ENCODE data around the gene KLHDC8B. TPM values are rescaled to one million over a fixed set of nuclear protein-coding genes. Genes with fewer than 3 reads are reported as not detected.

KLHDC8B gene
- total RNA-seq, 1 experiment from 2014 or later, result 13.5 TPM

- Histone ChIP-seq H3K18ac (ENCODE audit: insufficient read length, low read depth, low read length) (no peak overlapping the region), H3K23ac (ENCODE audit: insufficient read length, low read depth, low read length) (no peak overlapping the region), H3K79me1 (ENCODE audit: insufficient read depth, low read depth, low read length, poor library complexity, severe bottlenecking) (no peaks in the 10 kb centered on the region), H3K79me2 (ENCODE audit: insufficient read depth, low read length) (no peaks in the 10 kb centered on the region), H3K4ac (ENCODE audit: low read depth, low read length) (no peak overlapping the region), H3K14ac (ENCODE audit: insufficient read depth, low read length) (no peak overlapping the region), H2BK20ac (ENCODE audit: low read depth, low read length, poor library complexity, severe bottlenecking) (no peak overlapping the region), H3K23me2 (ENCODE audit: insufficient read length, low read depth, low read length, poor library complexity, severe bottlenecking) (peaks cover under 1% of the 10 kb centered on the region), H2BK120ac (ENCODE audit: low read depth, low read length, poor library complexity, severe bottlenecking) (no peak overlapping the region), H2BK5ac (ENCODE audit: insufficient read length, low read length) (no peak overlapping the region), H3K9ac (ENCODE audit: extremely low read depth, insufficient read length, low read length) (no peak overlapping the region), H3K27me3 (ENCODE audit: insufficient read depth, low read length) (no peaks in the 10 kb centered on the region), H3K9me3 (ENCODE audit: control insufficient read depth, low read depth, low read length) (no peaks in the 10 kb centered on the region), H4K20me1 (ENCODE audit: control insufficient read depth, insufficient read depth, insufficient read length) (peaks cover 2% of the 10 kb centered on the region), H2BK15ac (ENCODE audit: low read depth, low read length) (no peak overlapping the region), H2BK12ac (ENCODE audit: insufficient read length, low read depth, low read length) (no peak overlapping the region), H2AK5ac (ENCODE audit: insufficient read length, low read length) (no peak overlapping the region), H3T11ph (ENCODE audit: low read length) (no peak overlapping the region), H3K4me1 (ENCODE audit: insufficient read depth, low read length) (no peaks in the 10 kb centered on the region), H4K91ac (ENCODE audit: insufficient read length, low read depth, low read length) (no peak overlapping the region), H4K5ac (ENCODE audit: insufficient read length, low read depth, low read length) (no peak overlapping the region), H3K56ac (ENCODE audit: insufficient read length, low read depth, low read length) (no peak overlapping the region), H4K8ac (replicated peaks; ENCODE audit: insufficient read length, low read depth, low read length) (no peak overlapping the region), H3K27ac (ENCODE audit: insufficient read length, low read depth, low read length) (no peak overlapping the region), H2AFZ (ENCODE audit: low read length) (no peak overlapping the region), H3K4me2 (ENCODE audit: insufficient read depth, insufficient read length, low read length) (no peak overlapping the region)
- TF ChIP-seq CTCF (conservative IDR thresholded peaks at IDR 0.05), result peak; percentile 30; the same call in 2 of the 3 replicates
- WGBS (ENCODE audit: extremely low coverage, insufficient read length, low lambda C conversion rate), result no CpG with 5 or more reads among the region's 14 CpGs
- no peak for DNase-seq
- Mint-ChIP-seq H3K4me1 (no peaks in the 10 kb centered on the region; a peak in 1 of 4 replicates), H3K4me3 (no peak overlapping the region; a peak in 1 of 5 replicates), H3K9me3 (no peaks in the 10 kb centered on the region), H3K36me3 (ENCODE audit: insufficient read depth in 1 of 3, low read depth in 3 of 3) (peaks cover 0 to 32% (median 25%) of the 10 kb centered on the region in 3 experiments; a peak in 6 of 7 replicates), H3K27me3 (ENCODE audit: low read depth) (no peaks in the 10 kb centered on the region; the same call in 1 of the 2 replicates), H3K27ac (peak overlapping the region in 1 of 3 experiments; percentile 29; a peak in 3 of 7 replicates)
These were observed 46.3 kb upstream of the KLHDC8B start for GRCh38 chr3:49124991-49125670.
